ENCODE measurements around the gene SLC15A3. TPM values are rescaled to one million over a fixed set of nuclear protein-coding genes. Genes with fewer than 3 reads are reported as not detected.
"Not testable (repeated sequence)": the region's sequence is repeated elsewhere in the genome, so short reads cannot be mapped to it uniquely, and the experiment has no call there.

The SLC15A3 gene
- total RNA-seq, 1 donor from 2014 or later: 3.5 TPM

DNA sequence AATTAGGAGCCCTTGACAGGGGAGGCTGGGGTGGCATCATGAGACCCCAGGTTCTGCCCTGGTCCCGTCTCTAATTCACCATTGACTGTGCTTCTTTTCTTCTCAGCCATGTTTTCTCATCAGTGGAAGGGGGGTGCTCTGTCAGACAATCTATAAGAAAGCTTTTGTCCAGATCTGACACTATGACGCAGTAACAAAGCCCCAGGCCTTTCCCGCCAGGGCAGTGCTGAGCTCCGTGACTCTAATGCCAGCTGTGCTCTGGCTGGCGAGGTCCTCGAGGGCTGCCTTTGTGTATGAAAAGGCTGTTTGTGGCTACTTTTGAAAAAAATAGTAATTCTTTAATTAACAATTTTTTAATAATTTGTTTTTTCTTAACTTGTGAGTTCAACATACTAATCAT, 22.8 kb upstream of the SLC15A3 start:
- no peak overlapping the region for H3K4me3 Mint-ChIP-seq
- H3K36me3 Mint-ChIP-seq: no peaks in the 10 kb centered on the region
- no peak for DNase-seq (ENCODE audit: extremely low spot score, unreplicated experiment)
- no peaks in the 10 kb centered on the region for H3K27me3 Mint-ChIP-seq
- H3K4me1 Mint-ChIP-seq (ENCODE audit: unreplicated experiment): no peaks in the 10 kb centered on the region
- H3K9me3 Mint-ChIP-seq: no peaks in the 10 kb centered on the region
- H3K27ac Mint-ChIP-seq: no peak overlapping the region
- TF ChIP-seq, protein P1, sequence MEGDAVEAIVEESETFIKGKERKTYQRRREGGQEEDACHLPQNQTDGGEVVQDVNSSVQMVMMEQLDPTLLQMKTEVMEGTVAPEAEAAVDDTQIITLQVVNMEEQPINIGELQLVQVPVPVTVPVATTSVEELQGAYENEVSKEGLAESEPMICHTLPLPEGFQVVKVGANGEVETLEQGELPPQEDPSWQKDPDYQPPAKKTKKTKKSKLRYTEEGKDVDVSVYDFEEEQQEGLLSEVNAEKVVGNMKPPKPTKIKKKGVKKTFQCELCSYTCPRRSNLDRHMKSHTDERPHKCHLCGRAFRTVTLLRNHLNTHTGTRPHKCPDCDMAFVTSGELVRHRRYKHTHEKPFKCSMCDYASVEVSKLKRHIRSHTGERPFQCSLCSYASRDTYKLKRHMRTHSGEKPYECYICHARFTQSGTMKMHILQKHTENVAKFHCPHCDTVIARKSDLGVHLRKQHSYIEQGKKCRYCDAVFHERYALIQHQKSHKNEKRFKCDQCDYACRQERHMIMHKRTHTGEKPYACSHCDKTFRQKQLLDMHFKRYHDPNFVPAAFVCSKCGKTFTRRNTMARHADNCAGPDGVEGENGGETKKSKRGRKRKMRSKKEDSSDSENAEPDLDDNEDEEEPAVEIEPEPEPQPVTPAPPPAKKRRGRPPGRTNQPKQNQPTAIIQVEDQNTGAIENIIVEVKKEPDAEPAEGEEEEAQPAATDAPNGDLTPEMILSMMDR (conservative IDR thresholded peaks at IDR 0.05): no peak

DNA sequence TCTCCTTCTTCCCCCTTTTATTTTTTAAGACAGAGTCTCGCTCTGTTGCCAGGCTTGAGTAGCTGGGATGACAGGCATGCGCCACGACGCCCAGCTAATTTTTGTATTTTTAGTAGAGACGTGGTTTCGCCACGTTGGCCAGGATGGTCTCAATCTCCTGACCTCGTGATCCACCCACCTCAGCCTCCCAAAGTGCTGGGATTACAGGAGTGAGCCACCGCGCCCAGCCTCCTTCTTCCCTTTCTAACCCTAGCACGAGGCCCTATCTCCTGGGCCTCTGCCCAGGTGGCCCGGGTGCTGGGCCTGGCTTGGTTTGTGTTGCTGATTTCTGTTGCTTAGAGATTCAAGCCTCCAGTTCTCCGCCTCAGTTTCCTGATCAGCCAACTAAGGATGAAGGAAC, 22.3 kb upstream of the SLC15A3 start:
- H3K4me3 Mint-ChIP-seq: not testable (repeated sequence)

DNA sequence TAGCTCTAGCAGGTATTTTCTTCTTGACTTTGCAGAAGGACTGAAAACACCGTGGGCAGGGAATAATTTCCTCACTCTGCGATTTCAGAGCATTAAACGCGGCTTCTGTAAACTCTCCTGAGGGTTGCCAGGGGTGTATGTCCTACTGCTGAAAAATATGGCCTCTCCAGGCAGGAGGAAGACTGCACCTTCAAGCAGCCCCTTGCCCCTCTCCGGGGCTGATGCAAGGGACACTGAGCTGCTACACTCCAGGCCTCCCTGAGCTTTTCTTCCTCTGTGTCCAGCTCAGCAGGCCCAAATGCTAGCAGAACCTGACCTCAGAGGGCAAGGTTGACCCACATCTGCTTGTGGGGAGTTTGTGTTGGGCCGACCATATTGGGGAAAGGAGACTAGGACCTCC, 21.7 kb upstream of the SLC15A3 start:
- Mint-ChIP-seq H3K27ac (no peak overlapping the region), H3K4me1 (ENCODE audit: unreplicated experiment) (no peaks in the 10 kb centered on the region), H3K36me3 (no peaks in the 10 kb centered on the region), H3K9me3 (no peaks in the 10 kb centered on the region), H3K4me3 (no peak overlapping the region), H3K27me3 (no peaks in the 10 kb centered on the region)
- TF ChIP-seq, protein P1 (conservative IDR thresholded peaks at IDR 0.05): no peak
- no peak for DNase-seq (ENCODE audit: extremely low spot score, unreplicated experiment)

More for the DNA sequence above, 22.3 kb upstream of the SLC15A3 start:
- not testable (repeated sequence) for H3K9me3 Mint-ChIP-seq; H3K4me1 Mint-ChIP-seq (ENCODE audit: unreplicated experiment); DNase-seq (ENCODE audit: extremely low spot score, unreplicated experiment); H3K27me3 Mint-ChIP-seq; H3K36me3 Mint-ChIP-seq; H3K27ac Mint-ChIP-seq

DNA sequence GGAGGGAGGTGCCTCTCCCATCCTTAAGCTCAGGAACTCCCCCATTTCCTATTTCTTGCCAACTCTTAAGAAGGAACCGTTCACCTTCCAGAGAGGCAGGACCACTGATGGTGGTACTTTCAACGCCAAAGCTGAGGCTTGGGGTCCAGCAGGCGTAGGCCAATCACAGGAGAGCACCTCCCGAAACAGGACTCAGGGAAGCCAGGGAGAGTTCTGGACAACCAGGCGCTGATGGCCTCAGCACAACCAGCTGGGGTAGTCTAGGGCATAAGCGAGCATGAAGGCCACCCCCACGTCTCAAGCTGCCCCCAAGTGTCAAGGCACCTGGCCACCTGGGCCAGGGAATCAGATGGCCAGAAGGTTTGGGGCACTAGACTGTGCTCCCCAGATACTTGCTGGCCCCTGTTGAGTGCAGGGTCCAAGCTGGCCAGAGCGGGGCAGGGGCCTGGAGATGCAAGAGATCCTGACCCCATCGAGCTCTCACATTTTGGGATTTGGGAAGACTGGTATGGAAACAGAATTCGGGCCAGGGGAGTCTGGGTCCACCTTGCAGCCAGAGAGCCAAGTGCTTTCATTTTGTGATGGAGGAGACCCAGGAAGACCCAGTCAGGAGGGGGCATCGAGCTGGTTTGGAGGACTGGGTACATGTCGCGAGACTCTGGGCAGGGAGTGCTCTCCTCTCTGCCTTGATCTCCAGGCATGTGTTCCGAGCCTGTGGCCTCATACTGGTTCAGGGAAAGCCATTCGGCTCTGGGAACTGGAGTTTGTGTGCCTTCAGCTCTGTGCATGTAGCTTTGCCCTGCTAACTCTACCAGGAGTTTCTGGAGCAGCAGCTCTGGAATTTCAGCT, 20.4 kb upstream of the SLC15A3 start:
- H3K4me3 Mint-ChIP-seq: no peak overlapping the region
- no peak for DNase-seq (ENCODE audit: extremely low spot score, unreplicated experiment)
- H3K27me3 Mint-ChIP-seq: no peaks in the 10 kb centered on the region
- no peaks in the 10 kb centered on the region for H3K4me1 Mint-ChIP-seq (ENCODE audit: unreplicated experiment)
- H3K27ac Mint-ChIP-seq: no peak overlapping the region
- TF ChIP-seq, protein P1 (conservative IDR thresholded peaks at IDR 0.05): no peak
- no peaks in the 10 kb centered on the region for H3K36me3 Mint-ChIP-seq
- no peaks in the 10 kb centered on the region for H3K9me3 Mint-ChIP-seq

DNA sequence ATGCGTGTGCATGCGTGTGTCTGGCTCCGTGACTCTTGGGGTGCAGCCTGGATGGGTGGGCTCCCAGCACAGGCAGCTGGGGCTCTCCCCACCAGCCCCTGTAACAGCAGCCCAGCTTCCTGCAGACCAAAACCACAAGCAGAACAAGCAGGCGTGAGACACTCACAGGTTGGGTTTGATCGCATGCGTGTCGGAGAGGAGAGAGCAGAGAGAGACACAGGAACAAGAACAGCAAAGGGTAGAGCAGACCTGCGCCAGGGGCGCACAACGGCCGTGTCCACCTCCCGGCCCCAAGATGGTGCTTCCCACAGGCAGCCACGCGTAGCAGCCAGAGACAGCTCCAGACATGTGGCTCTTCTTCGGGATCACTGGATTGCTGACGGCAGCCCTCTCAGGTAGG, 19.5 kb upstream of the SLC15A3 start, which contains the start of gene CD6:
Gene CD6 (plus strand): TSS at position 161 of the 400 bp plus-strand sequence. CDS start 186 bp downstream, at position 347.
- Mint-ChIP-seq H3K36me3 (no peaks in the 10 kb centered on the region), H3K27me3 (no peaks in the 10 kb centered on the region), H3K9me3 (no peaks in the 10 kb centered on the region), H3K27ac (no peak within 1 kb of the TSS), H3K4me3 (no peak within 1 kb of the TSS), H3K4me1 (ENCODE audit: unreplicated experiment) (no peaks in the 10 kb centered on the region)
- DNase-seq (ENCODE audit: extremely low spot score, unreplicated experiment): no peak
- TF ChIP-seq, protein P1 (conservative IDR thresholded peaks at IDR 0.05): no peak

DNA sequence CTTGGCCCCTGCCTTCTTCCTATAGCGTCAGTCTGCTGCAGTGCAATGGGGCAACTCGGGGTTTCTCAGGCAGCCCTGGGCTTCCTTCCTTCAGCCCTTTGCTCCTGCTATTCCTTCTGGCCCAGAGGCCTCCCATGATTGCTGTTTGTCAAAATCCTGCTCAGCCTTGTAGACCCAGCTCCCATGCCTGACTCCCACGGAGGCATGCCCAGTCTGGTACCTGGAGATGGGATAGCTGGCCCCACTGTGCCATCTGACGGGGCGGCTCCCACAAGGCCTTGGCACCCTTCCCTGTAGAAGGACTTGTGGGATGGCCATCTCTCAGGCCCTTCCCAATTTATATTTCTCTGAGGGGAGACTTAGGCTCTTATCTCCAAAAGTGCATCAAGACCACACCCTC, 18.9 kb upstream of the SLC15A3 start:
- no peaks in the 10 kb centered on the region for H3K36me3 Mint-ChIP-seq
- DNase-seq (ENCODE audit: extremely low spot score, unreplicated experiment): no peak
- TF ChIP-seq, protein P1 (conservative IDR thresholded peaks at IDR 0.05): no peak
- H3K27me3 Mint-ChIP-seq: no peaks in the 10 kb centered on the region
- H3K9me3 Mint-ChIP-seq: no peaks in the 10 kb centered on the region
- H3K4me1 Mint-ChIP-seq (ENCODE audit: unreplicated experiment): no peaks in the 10 kb centered on the region
- H3K4me3 Mint-ChIP-seq: no peak overlapping the region
- no peak overlapping the region for H3K27ac Mint-ChIP-seq

All from type B pancreatic cell (in vitro differentiated cells).